Sigmoid colon (tissue), 7 donors: Measurements from ENCODE around the gene BAHCC1. TPM values are rescaled to one million over a fixed set of nuclear protein-coding genes. Genes with fewer than 3 reads are reported as not detected.

Experiments
- DNase-seq: peaks from one replicate; pipeline ENCODE4 v3.0.0-alpha.2; 2019
- H3K27ac ChIP-seq, 4 donors: fragments of 200-600 bp; sonication (generic); one replicate each; pipeline ENCODE4 v1.5.1; 2016 to 2019; ENCODE audit warnings: mild to moderate bottlenecking in 1 of 4
- H3K27me3 ChIP-seq, 3 donors: fragments of 200-600 bp; sonication (generic); one replicate each; pipeline ENCODE4 v1.5.1; 2019; ENCODE audit warnings: mild to moderate bottlenecking in 1 of 3
- H3K36me3 ChIP-seq, 4 donors: fragments of 200-600 bp; sonication (generic); one replicate each; pipeline ENCODE4 v1.5.1; 2016 to 2019
- H3K4me1 ChIP-seq, 4 donors: fragments of 200-600 bp; sonication (generic); one replicate each; pipeline ENCODE4 v1.5.1; 2017 to 2019
- H3K4me3 ChIP-seq, 4 donors: fragments of 200-600 bp; sonication (generic); one replicate each; pipeline ENCODE4 v1.5.1; 2017 to 2019; ENCODE audit warnings: mild to moderate bottlenecking in 2 of 4, moderate library complexity in 1 of 4
- H3K9me3 ChIP-seq, 4 donors: fragments of 200-600 bp in 3 of 4; sonication (generic) in 3 of 4; one replicate each; pipeline versions ENCODE4 v1.5.1 to v1.6.1; 2013 to 2019
- EP300 ChIP-seq, 4 donors: sonication (generic); formaldehyde crosslinking; IDR thresholded peaks; one replicate each; pipeline ENCODE4 v1.6.1; 2017; ENCODE audit warnings: antibody characterized with exemption in 4 of 4
- POLR2A ChIP-seq, 2 donors: fragments of 450-650 bp; IDR thresholded peaks; one replicate each; pipeline ENCODE4 v1.6.1; 2016; ENCODE audit warnings: antibody characterized with exemption in 2 of 2, mild to moderate bottlenecking in 2 of 2, moderate library complexity in 2 of 2
- POLR2AphosphoS5 ChIP-seq, 4 donors: sonication (generic); formaldehyde crosslinking; IDR thresholded peaks; one replicate each; pipeline ENCODE4 v1.6.1; 2017; ENCODE audit warnings: antibody characterized with exemption in 4 of 4
- whole genome bisulfite sequencing, 2 donors: extraction: QIAGEN DNeasy Blood & Tissue Kit; methylation state at CpG; one replicate each; pipeline ENCODE4 v1.1.7; 2013; 5-methylcytosine and 5-hydroxymethylcytosine counted together
- intact Hi-C: fragments of 100-400 bp; cut with DNase I; formaldehyde crosslinking; loops from one replicate; pipeline ENCODE4 v1.15.1; 2023
- polyA plus RNA-seq, 3 donors: library from polyadenylated mRNA; stranded (reverse); fragments of 200-250 nt; gene quantifications; one replicate each; pipeline ENCODE4 v1.2.3, GENCODE V29; 2013
- total RNA-seq, 4 donors: library from RNA; depleted of rRNA; stranded (reverse); fragments of >200 nt; gene quantifications; one replicate each; pipeline ENCODE4 v1.1.0, GENCODE V29; 2016
- TF ChIP-seq, protein P1 (sequence below), 4 experiments: fragments of 450-650 bp in 3 of 4; fragments of 200-600 bp in 1 of 4; IDR thresholded peaks; one replicate each; pipeline ENCODE4 v1.5.1; 2016 to 2019; ENCODE audit warnings: antibody characterized with exemption in 4 of 4, mild to moderate bottlenecking in 3 of 4, moderate library complexity in 2 of 4
- donor health status: healthy with polysubstance abuse.
- donor health status: Bipolar disorder and iron deficiency.
- donor health status: healthy.

Gene BAHCC1
- total RNA-seq (10 to 100 TPM in 1 of 4 donors, 1 to 10 TPM in 3; 3.8 to 18.6 (median 7.2) TPM), polyA plus RNA-seq (10 to 100 TPM in 1 of 3 donors, 1 to 10 TPM in 2; 1.8 to 12.9 (median 3.0) TPM)

DNA sequence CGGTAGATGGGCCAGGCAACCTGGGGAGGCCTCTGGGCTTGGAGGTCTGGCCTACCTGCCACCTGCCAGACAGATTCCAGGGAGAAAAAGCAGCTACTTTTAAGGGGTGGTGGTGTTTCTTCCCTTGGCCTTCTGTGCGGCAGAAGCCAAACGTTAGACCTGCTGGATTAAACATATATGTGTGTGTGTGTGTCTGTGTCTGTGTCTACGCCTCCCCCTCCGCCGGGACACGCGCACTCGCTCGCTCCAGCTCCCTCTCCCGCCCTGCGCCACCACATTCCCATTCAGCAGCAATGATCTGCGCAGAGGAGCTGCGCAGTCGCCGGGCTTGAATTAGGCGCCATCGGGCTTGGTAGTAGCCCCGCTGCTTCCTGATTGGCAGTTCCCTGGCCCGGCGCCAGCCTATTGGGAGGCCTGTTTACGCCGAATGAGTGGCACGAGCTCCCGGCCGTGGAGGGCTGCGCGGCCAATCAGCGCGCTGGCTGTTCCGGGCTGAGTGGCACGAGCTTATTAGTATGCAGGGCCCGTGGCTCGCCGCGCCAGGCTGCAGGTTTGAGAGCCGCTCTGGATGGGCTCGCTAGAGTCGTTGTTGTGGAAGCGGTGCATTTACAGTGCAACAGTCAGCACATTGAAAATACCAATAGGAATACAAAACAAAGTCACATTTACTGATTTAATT lies at the start of gene BAHCC1:
Gene BAHCC1 (plus strand): TSS at position 537 of the 679 bp plus-strand sequence. CDS start 4,283 bp downstream, outside the sequence.
- TF ChIP-seq EP300 (IDR thresholded peaks at IDR 0.05) (peak in 2 of 4 donors; percentile 23 to 66), POLR2A (IDR thresholded peaks at IDR 0.05) (peak; percentile 96 to 97), POLR2AphosphoS5 (IDR thresholded peaks at IDR 0.05) (peak; percentile 99 to 100 (median 99))
- TF ChIP-seq, protein P1, sequence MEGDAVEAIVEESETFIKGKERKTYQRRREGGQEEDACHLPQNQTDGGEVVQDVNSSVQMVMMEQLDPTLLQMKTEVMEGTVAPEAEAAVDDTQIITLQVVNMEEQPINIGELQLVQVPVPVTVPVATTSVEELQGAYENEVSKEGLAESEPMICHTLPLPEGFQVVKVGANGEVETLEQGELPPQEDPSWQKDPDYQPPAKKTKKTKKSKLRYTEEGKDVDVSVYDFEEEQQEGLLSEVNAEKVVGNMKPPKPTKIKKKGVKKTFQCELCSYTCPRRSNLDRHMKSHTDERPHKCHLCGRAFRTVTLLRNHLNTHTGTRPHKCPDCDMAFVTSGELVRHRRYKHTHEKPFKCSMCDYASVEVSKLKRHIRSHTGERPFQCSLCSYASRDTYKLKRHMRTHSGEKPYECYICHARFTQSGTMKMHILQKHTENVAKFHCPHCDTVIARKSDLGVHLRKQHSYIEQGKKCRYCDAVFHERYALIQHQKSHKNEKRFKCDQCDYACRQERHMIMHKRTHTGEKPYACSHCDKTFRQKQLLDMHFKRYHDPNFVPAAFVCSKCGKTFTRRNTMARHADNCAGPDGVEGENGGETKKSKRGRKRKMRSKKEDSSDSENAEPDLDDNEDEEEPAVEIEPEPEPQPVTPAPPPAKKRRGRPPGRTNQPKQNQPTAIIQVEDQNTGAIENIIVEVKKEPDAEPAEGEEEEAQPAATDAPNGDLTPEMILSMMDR (IDR thresholded peaks at IDR 0.05) = no peak
- Histone ChIP-seq H3K4me1 (peaks cover 0 to 57% (median 38%) of the 10 kb centered on the region in 4 donors), H3K36me3 (no peaks in the 10 kb centered on the region), H3K4me3 (peak within 1 kb of the TSS; percentile 69 to 84 (median 74)), H3K9me3 (no peaks in the 10 kb centered on the region), H3K27ac (peak within 1 kb of the TSS; percentile 93 to 99 (median 98)), H3K27me3 (no peaks in the 10 kb centered on the region)
- WGBS, 2 donors = 1% methylated on average over 40 of the region's 40 CpGs
- DNase-seq = peak; percentile 100
- intact Hi-C loops = loop anchor here (2.0 to 5.0 kb wide), 2 partner anchors 98 to 118 kb away; partner anchors contain the start of genes ACTG1 and SLC38A10

GRCh38 chr17:81346090-81346907 lies 49.0 kb upstream of the BAHCC1 start:
- peak; percentile 93 to 97 for TF ChIP-seq POLR2A (IDR thresholded peaks at IDR 0.05)
- TF ChIP-seq, protein P1 (IDR thresholded peaks at IDR 0.05) = no peak
- peak; percentile 88 to 96 (median 95) for TF ChIP-seq POLR2AphosphoS5 (IDR thresholded peaks at IDR 0.05)
- TF ChIP-seq EP300 (IDR thresholded peaks at IDR 0.05) = no peak
- intact Hi-C loops = loop anchor here (1.0 to 2.0 kb wide), 3 partner anchors 19 to 51 kb away; partner anchors contain the start of gene SLC38A10
- Histone ChIP-seq H3K27me3 (no peaks in the 10 kb centered on the region), H3K36me3 (no peaks in the 10 kb centered on the region), H3K27ac (peak overlapping the region; percentile 95 to 100 (median 98)), H3K9me3 (no peaks in the 10 kb centered on the region), H3K4me3 (peak overlapping the region; percentile 43 to 93 (median 72)), H3K4me1 (peaks cover 0 to 35% (median 17%) of the 10 kb centered on the region in 4 donors)
- 1 to 3% methylated on average over 91 of the region's 91 CpGs for WGBS, 2 donors
- DNase-seq = peak; percentile 100

DNA sequence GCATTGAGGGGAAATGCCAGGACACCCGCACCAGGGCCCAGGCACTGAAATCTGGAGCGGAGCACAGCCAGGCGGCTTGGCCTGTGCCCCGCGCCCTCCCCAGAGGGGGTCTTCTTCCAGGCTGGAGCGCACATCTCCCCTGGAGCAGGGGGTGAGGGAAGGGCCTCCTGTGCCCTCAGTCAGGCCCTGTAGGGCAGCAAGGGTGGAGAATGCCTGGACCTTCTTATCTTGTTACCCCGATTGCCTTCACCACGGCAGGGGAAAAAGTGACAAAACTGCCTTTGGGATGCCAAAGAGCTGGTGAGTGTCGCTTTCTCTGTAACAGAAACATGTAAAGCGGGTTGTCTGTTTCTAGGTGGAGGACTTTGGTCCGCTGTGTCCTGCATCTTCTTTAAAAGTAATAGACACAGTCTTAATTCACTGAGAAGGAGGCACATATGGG lies 48.3 kb upstream of the BAHCC1 start:
- peak overlapping the region; percentile 88 to 97 (median 92) for H3K27ac ChIP-seq
- no peaks in the 10 kb centered on the region for H3K9me3 ChIP-seq
- TF ChIP-seq POLR2A (IDR thresholded peaks at IDR 0.05) = no peak
- no peak for TF ChIP-seq EP300 (IDR thresholded peaks at IDR 0.05)
- no peak for TF ChIP-seq POLR2AphosphoS5 (IDR thresholded peaks at IDR 0.05)
- TF ChIP-seq, protein P1 (IDR thresholded peaks at IDR 0.05) = no peak
- H3K4me3 ChIP-seq = peak overlapping the region in 3 of 4 donors; percentile 64 to 93 (median 80)
- H3K36me3 ChIP-seq = no peaks in the 10 kb centered on the region
- DNase-seq = no peak
- H3K27me3 ChIP-seq = no peaks in the 10 kb centered on the region
- 74 to 84% methylated on average over 11 of the region's 11 CpGs for WGBS, 2 donors
- intact Hi-C loops = loop anchor here (1.0 to 2.0 kb wide), 3 partner anchors 18 to 52 kb away; partner anchors contain the start of gene SLC38A10
- H3K4me1 ChIP-seq = peaks cover 0 to 29% (median 11%) of the 10 kb centered on the region in 4 donors

GRCh38 chr17:81347437-81347836 lies 47.8 kb upstream of the BAHCC1 start:
- intact Hi-C loops = loop anchor here (2.0 kb wide), 2 partner anchors 39 to 53 kb away; partner anchors contain the start of gene SLC38A10
- no peak overlapping the region for H3K27ac ChIP-seq
- no peak overlapping the region for H3K4me3 ChIP-seq
- 81 to 82% methylated on average over 4 of the region's 4 CpGs for whole genome bisulfite sequencing, 2 donors
- no peaks in the 10 kb centered on the region for H3K27me3 ChIP-seq
- H3K9me3 ChIP-seq = no peaks in the 10 kb centered on the region
- DNase-seq = peak; percentile 65
- peaks cover 0 to 24% (median 8%) of the 10 kb centered on the region in 4 donors for H3K4me1 ChIP-seq
- H3K36me3 ChIP-seq = no peaks in the 10 kb centered on the region
- no peak for TF ChIP-seq EP300 (IDR thresholded peaks at IDR 0.05)
- TF ChIP-seq, protein P1 (IDR thresholded peaks at IDR 0.05) = no peak
- no peak for TF ChIP-seq POLR2A (IDR thresholded peaks at IDR 0.05)
- TF ChIP-seq POLR2AphosphoS5 (IDR thresholded peaks at IDR 0.05) = no peak
